Stimulated activated CD4-positive, alpha-beta T cell treated with anti-CD3 and anti-CD28 coated beads, Interleukin-15, amount 100 ng/mL, for 1 hour (primary cell): ENCODE data around the gene IPO13.

Experiments
- DNase-seq, 2 donors: peaks; one replicate each; pipeline ENCODE4 v3.0.0-alpha.2; 2020; ENCODE audit warnings: low read depth in 1 of 2, low spot score in 1 of 2

The IPO13 gene

DNA sequence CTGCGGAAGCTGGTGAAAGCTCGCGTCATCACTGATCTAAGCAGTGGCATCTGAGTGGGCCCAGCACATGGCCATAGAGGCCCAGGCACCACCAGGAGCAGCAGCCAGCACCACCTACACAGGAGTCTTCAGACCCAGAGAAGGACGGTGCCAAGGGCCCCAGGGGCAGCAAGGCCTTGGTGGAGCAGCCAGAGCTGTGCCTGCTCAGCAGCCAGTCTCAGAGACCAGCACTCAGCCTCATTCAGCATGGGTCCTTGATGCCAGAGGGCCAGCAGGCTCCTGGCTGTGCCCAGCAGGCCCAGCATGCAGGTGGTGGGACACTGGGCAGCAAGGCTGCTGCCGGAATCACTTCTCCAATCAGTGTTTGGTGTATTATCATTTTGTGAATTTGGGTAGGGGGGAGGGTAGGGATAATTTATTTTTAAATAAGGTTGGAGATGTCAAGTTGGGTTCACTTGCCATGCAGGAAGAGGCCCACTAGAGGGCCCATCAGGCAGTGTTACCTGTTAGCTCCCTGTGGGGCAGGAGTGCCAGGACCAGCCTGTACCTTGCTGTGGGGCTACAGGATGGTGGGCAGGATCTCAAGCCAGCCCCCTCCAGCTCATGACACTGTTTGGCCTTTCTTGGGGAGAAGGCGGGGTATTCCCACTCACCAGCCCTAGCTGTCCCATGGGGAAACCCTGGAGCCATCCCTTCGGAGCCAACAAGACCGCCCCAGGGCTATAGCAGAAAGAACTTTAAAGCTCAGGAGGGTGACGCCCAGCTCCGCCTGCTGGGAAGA lies 16.4 kb upstream of the IPO13 start:
- no peak for DNase-seq

DNA sequence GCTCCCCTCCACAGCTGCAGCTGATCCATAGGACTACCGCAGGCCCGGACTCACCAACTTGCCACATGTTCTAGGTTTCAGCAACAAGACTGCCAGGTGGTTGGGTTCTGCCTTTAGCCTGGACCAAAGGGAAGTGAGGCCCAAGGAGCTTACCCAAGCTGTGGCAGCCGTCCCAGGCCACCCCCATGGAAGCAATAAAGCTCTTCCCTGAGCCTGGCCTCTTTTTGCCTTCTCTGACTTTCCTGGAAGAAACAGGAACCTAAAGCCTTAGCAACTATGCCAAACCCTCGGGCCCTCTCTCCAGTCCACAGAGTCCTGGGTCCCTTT lies 15.8 kb upstream of the IPO13 start:
- DNase-seq: no peak

DNA sequence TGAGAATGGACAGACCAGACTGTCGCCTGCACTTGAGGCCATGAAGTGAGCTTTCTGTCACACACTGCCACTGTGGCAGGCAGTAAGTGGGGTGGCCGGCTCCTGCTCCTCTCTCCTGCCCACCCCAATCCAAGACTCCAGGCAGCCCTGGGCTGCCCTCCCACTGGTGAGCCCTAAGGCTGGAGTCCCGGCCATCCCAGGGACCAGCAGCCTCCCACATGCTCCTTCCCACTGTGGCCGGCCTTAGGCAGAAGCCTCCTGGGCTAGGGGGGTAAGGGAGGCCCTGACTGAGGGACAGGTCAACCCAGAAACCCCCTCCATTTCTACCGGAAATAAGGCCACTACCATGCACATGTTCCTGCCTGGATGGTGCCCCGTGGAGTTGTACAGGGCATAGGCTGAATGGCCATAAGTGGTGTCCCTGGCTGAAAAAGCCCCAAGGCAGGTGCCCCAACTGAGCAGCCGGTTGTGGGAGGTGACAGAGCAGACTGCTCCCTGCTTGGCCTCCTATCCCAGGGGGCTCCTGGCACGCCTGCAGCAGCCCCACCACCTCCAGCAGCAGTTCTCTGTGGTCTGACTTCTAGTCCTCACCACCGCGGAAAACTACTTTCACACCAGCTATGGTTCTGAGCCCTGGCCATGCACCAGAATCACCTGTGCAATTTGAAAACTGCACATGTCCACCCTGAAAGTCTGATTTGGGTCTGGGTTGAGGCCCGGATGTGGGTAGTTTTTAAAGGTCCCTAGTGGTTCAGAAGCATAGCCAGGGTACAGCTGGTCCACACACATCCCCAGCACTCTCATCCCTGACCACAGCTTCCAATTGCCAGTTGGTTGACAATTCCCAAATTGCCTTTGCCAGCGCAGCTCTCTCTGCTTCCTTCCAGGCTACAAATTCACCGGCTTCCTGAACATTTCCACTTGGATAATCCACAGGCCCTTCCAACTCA lies 14.8 kb upstream of the IPO13 start:
- DNase-seq: no peak

DNA sequence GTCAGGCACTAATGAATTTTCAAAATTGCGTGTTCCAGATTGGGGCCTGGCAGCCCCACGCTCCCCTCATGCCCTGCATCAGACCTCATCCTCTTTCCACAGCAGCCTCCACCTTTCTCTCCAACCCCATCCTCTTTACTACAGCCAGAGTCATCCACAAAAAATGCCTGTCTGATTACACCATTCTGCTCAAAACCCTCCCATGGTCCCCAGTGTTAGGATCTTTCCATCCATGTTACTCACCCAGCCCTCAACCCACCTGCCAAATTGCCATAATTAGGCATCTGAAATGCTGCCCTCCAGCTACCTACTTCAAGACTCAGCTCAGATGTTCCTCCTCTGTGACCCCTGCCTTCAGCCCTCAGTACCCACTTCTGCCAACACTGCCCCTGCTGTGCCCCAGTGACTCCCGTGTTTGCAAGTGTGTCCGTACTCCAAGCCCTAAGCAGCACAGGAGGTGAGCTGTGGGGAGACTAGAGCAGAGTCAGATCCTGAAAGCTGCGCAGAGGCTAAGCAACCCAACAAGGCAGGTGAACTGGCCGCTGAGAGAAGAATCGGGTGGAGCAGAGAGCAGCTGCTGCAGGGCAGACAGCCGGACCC lies 13.9 kb upstream of the IPO13 start:
- no peak for DNase-seq

DNA sequence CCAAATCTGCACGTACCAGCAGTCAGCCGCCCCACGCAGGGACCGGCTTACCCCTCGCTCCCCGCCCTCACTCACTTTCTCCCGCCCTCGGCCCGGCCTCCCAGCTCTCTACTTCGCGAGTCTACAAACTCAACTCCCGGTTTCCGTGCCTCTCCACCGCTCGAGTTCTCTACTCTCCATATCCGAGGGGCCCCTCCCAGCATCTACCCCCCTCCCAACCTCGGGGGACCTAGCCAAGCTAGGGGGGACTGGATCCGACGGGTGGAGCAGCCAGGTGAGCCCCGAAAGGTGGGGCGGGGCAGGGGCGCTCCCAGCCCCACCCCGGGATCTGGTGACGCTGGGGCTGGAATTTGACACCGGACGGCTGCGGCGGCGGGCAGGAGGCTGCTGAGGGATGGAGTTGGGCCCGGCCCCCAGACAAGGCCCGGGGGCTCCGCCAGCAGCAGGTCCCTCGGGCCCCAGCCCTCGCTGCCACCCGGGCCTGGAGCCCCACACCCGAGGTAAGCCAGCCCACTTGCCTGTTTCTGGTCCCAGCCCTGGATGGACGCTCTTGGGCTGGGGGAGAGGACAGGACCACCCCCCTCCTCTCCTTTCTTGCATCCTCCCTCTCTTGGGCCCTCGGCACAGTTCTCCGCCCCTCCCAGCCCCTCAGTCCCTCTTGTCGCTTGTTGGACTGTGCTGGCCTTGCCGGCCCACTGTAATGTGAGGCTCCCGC lies 13.2 kb upstream of the IPO13 start, which contains the start of gene ARTN:
Gene ARTN, plus strand, starts transcription at position 416 of the 715 bp plus-strand sequence. CDS start 1,856 bp downstream, outside the sequence.
- DNase-seq: no peak

DNA sequence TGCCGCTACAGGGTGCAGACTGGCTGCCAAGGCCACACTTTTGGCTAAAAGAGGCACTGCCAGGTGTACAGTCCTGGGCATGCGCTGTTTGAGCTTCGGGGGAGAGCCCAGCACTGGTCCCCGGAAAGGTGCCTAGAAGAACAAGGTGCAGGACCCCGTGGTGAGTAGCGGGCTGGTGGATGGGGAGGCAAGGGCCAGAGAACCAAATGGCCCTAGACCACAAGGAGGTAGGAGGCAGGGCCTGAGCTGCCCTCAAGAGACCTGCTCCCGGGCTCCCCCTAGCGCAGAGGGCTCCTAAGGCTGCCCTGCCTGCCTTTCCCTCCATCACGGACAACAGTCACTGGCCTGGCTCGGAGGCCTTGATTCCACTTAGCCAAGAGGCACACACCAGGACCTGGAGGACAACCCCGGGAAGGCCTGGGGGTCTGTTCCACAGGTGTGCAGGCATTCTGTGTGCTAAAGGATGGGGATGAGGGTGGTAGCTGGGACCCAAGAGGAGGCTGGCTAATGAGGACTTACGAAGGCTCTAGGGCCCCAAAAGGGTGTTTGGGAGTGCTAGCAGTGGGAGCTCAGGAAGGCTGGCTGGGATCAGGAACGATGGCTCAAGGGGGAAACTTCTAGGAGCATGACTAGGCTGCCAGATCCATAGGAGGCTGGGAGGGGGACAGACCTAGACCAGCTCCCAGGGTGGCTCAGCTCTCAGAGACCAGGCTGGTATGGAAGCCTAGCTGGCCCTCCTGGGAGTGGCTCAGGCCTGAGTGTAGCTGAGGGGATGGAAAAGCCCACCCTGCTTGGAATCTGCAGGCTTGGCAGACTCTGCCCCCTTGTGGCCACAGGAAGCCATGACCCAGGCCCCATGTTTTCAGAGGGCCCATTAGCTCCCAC lies 12.4 kb upstream of the IPO13 start:
- DNase-seq: peak in 1 of 2 donors; percentile 40

DNA sequence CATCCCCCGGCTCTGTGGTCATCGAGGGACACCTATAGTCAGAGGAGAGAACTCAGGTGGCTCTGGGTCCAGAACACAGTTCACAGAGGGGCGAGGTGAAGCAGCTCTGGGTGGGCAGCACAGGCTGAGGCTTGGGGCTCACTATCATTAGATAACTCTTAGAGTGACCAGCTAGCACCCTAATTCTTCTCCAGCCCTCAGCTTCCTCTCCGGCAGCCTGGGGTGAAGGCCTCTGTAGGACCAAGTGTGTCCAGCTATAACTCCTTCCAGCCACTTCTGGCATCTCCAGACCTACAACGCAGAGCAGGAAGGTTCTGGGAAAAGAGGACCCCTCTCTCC lies 11.8 kb upstream of the IPO13 start:
- DNase-seq: no peak

DNA sequence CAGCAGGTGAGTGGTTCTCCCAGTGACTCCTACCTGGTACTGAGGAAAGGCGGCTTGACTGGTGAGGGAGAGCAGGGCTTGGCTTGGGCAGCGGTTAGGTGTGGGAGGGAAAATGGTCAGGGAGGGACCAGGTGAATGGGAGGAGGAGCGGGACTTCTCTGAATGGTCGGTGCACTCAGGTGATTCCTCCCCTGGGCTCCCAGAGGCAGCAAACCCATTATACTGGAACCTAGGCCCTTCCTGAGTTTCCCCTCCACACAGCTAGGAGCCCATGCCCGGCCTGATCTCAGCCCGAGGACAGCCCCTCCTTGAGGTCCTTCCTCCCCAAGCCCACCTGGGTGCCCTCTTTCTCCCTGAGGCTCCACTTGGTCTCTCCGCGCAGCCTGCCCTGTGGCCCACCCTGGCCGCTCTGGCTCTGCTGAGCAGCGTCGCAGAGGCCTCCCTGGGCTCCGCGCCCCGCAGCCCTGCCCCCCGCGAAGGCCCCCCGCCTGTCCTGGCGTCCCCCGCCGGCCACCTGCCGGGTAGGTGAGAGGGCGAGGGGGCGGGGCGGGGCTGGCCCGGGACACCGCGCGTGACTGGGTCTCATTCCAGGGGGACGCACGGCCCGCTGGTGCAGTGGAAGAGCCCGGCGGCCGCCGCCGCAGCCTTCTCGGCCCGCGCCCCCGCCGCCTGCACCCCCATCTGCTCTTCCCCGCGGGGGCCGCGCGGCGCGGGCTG lies 10.9 kb upstream of the IPO13 start:
- DNase-seq: no peak

DNA sequence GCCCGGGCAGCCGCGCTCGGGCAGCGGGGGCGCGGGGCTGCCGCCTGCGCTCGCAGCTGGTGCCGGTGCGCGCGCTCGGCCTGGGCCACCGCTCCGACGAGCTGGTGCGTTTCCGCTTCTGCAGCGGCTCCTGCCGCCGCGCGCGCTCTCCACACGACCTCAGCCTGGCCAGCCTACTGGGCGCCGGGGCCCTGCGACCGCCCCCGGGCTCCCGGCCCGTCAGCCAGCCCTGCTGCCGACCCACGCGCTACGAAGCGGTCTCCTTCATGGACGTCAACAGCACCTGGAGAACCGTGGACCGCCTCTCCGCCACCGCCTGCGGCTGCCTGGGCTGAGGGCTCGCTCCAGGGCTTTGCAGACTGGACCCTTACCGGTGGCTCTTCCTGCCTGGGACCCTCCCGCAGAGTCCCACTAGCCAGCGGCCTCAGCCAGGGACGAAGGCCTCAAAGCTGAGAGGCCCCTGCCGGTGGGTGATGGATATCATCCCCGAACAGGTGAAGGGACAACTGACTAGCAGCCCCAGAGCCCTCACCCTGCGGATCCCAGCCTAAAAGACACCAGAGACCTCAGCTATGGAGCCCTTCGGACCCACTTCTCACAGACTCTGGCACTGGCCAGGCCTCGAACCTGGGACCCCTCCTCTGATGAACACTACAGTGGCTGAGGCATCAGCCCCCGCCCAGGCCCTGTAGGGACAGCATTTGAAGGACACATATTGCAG lies 10.2 kb upstream of the IPO13 start:
- no peak for DNase-seq

DNA sequence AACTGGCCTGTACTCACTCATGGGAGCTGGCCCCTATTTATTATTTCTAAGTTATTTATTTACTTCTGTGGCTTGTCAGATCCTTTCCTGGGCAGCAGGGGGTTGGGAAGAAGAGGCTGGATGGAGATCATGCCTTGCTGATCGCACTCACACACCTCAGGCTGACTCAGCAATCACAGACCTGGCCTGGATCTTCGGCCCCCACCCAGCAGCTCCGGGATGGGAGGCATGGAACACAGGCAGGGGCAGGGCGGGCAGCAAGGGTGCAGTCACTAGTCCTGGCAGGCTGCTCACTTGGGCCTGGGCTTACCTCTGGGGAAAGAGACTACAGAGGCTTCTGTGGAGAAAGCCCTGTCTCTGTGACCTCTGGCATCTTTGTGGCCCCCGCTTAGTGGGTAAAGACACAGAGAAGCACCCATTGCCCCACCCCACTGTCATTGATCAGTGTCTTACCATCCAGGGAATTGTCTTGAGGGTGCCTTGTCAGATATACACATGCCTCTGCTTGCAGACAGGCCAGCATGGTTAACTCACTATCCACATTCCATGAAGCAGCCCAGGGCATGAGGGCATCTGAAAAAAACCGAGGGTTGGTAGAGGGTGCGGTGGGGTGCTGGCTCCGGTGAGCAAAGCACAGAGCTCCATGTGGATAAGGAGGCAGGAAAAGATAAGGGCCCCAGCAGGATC lies 9.4 kb upstream of the IPO13 start:
- DNase-seq: no peak

DNA sequence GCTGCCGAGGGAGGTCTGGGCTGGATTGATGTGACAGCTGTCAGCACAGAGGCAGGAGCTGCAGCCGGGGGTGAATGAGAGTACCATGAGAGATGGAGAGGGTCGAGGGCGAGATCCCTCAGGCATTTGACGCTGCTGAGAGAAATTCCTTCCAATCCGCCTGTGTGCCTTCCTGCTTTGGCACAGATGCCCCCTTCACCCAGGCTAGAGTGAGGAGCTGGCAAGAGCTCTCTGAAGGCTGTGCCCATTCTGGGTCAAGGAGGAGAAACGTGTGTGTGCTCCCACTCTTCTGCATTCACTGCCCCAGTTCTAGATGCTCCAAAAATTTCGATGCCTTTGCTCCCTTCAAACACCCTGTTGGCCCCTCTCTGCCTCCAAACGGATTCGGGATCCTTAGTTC lies 8.4 kb upstream of the IPO13 start:
- no peak for DNase-seq

DNA sequence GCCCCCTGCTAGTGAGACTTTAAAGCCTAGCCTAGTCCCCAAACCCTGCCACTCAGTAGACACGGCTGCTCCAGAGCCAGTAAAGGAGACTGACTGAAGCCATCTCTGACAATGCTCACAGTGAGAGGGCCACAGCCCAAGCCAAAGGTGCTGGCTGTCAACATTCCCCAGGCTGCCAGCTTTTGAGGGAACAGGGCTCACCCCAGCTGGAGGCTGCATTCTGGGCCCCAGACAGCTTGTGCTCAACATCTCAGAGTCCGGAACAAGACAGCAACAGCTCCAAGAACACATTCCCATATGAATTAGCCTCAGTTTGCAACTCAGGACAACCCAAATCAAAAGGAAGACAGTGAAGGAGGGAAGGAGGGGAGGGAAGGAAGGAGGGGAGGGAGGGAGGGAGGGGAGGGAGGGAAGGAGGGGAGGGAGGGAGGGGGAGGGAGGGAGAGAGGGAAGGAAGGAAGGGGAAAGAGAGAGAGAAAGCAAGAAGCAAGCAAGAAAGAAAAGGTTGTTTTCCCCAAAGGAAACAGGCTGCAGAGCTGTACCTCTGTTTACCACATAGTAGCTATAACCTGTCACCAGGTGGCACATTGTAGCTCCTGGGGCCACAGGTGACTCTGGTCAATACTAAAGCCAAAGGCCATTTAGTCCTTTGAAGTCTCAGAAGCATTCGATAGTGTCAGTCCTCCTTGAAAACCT lies 7.7 kb upstream of the IPO13 start:
- DNase-seq: no peak

DNA sequence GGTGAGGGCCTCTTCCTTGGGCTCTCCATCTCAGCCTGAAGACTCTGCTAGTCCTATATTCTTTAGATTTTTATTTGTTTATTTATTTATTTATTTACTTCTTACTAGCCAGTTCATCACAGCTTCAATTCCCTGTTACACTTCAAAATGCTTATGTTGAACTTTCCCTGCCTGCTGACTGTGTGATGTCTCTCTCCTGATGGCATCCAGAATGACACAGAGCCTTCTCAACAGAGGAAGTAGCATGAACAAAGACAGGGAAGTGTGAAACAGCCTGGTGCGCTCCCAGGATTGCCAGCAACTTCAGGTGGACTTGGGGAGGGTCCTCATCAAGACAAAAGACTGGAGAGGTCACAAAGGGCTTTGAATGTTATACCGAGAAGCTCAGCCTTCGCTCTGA lies 4.3 kb upstream of the IPO13 start:
- DNase-seq: no peak

DNA sequence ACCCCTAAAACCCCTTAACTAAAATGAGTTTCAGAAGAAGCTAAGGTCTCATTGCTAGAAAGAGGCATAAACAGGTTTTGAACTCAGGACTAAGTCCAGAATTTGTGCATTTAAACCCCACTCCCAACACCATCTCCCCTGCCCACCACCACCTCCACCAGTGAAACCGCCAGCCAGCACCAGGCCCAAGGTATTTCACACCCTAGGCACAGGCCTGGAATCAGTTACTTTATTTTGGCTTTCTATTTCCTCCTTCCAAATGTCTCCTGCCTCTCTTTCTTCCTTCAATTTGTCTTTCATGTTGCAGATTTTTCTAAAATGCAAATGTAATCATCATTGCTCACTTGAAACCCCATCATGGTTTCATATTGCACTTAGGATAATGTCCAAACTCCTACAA lies 1.9 kb upstream of the IPO13 start:
- no peak for DNase-seq

DNA sequence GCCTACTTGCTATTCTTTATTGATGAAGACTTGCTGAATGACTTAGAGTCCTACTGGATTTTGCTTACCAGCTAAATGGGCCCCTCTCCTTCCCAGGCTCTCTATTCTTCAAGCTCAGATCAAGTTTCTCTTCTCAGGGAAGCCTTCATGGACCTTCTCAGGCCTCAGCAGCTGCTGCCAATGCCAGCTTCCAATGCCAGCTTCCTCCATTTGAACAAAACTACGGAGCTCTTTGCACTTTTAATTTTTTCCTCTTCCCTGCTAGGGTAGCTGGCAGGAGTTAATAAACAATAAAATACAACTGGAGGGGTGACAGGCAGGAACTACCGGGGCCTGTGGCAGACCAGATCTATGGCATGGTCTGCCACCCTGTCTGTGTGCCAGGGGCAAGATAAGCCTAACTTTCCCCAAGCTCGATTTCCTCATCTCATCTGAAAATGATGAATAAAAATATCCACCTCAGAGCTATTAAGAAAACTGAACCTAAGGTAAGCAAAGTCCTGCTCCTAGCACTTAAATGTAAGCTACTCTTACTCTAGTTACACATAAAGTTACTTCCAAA lies 995 bp upstream of the IPO13 start:
- DNase-seq: no peak

DNA sequence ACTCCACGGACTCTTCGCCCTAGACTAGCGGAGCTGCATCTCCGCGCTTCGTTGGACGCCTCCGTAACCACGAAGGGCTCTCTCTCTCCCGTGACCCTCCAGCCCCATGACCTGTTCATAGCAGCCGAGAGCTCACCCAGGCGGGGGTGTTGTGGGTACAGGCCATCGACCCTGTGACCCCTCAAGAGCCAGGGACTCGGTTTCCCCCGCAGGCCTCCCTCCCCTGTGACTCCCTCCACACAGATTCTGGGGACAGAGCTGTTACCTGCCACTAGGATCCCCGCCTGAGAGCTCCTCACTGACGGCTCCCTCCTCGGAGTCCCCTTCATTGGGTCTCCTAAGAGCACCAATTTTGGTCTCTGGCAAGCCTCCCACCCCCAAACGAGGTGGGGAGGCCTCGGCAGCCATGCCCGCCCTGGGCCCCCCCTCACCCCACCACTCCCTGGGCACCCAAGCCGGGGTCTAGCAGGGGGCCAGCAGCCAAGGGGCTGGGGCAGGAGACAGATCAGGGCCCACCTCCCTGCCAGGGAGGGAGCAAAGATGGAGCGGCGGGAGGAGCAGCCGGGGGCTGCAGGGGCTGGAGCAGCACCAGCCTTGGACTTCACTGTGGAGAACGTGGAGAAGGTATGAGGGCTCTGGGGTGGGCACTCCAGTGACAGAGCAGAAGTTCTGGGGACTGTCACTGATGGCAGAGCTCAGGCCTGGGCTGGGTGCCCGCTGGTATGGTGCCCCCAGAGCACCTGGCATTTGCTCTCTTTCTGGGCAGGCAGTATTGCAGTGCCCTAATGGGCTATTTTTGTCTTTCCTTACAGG lies 517 bp downstream of the IPO13 start:
- no peak for DNase-seq
